Lung (tissue), 12 donors: Measurements from ENCODE around the gene NT5C2. TPM values are rescaled to one million over a fixed set of nuclear protein-coding genes. Genes with fewer than 3 reads are reported as not detected.

Experiments
- ATAC-seq: fragments of 200-7000 bp; cut with Tn5 transposase; one replicate; pipeline ENCODE4 v1.9.1; 2020; ENCODE audit warnings: moderate number of reproducible peaks; ENCODE audit not compliant: insufficient read depth, low FRiP score
- DNase-seq, 3 donors: peaks; one replicate each; pipeline ENCODE4 v3.0.0-alpha.2; 2013 to 2017
- H3K27ac ChIP-seq, 2 donors: one replicate each; pipeline ENCODE4 v1.5.1; 2013; ENCODE audit warnings: mild to moderate bottlenecking in 2 of 2, moderate library complexity in 2 of 2, control low read depth in 1 of 2, inconsistent platforms in 1 of 2, low read depth in 1 of 2, low read length in 1 of 2
- H3K27me3 ChIP-seq, 3 donors: one replicate each; pipeline ENCODE4 v1.5.1; 2013; ENCODE audit warnings: low read length in 2 of 3; ENCODE audit not compliant: control insufficient read depth in 3 of 3, insufficient read depth in 3 of 3
- H3K36me3 ChIP-seq, 4 donors: one replicate each; pipeline ENCODE4 v1.5.1; 2013; ENCODE audit warnings: low read length in 4 of 4, mild to moderate bottlenecking in 1 of 4, moderate library complexity in 1 of 4; ENCODE audit not compliant: control insufficient read depth in 4 of 4, insufficient read depth in 4 of 4
- H3K4me1 ChIP-seq, 5 donors: one replicate each; pipeline ENCODE4 v1.5.1; 2013; ENCODE audit warnings: low read length in 5 of 5, mild to moderate bottlenecking in 2 of 5, moderate library complexity in 1 of 5; ENCODE audit not compliant: control insufficient read depth in 5 of 5, insufficient read depth in 5 of 5
- H3K4me3 ChIP-seq: one replicate; pipeline ENCODE4 v1.5.1; 2013; ENCODE audit warnings: mild to moderate bottlenecking, control low read depth, moderate library complexity
- H3K9ac ChIP-seq, 2 donors: one replicate each; pipeline ENCODE4 v1.5.1; 2013; ENCODE audit warnings: low read length in 2 of 2, control low read depth in 1 of 2; ENCODE audit not compliant: insufficient read depth in 1 of 2
- H3K9me3 ChIP-seq, 4 donors: one replicate each; pipeline ENCODE4 v1.5.1; 2013; ENCODE audit warnings: low read length in 3 of 4, mild to moderate bottlenecking in 1 of 4, moderate library complexity in 1 of 4; ENCODE audit not compliant: control insufficient read depth in 4 of 4, insufficient read depth in 3 of 4
- WGBS, 2 donors: extraction: QIAGEN DNeasy Blood & Tissue Kit; methylation state at CpG; one replicate each; pipeline ENCODE4 v1.1.7; 2013; 5-methylcytosine and 5-hydroxymethylcytosine counted together
- polyA plus RNA-seq, 2 donors: library from polyadenylated mRNA; stranded (reverse); fragments of 200-250 nt; gene quantifications; one replicate each; pipeline ENCODE4 v1.2.1, GENCODE V29; 2013
- total RNA-seq, 2 donors: library from RNA; depleted of rRNA in 1 of 2; stranded (reverse); fragments of >200 nt in 1 of 2; gene quantifications; one replicate each; pipeline ENCODE4 v1.2.1, GENCODE V29; 2014 to 2021
- TF ChIP-seq, protein P1 (sequence below): IDR thresholded peaks from 2 replicates; pipeline ENCODE4 v1.5.1; 2012; ENCODE audit warnings: mild to moderate bottlenecking; ENCODE audit errors: control extremely low read depth, extremely low read depth
- donor health status: control.
- donor health status: control.
- donor health status: Bipolar disorder and iron deficiency.
- donor health status: healthy.
- donor health status: DM: yes; HTN: yes; CAD: no.

NT5C2 gene
- total and polyA plus RNA-seq, 4 donors, result 32.1 to 178 (median 64.5) TPM

DNA sequence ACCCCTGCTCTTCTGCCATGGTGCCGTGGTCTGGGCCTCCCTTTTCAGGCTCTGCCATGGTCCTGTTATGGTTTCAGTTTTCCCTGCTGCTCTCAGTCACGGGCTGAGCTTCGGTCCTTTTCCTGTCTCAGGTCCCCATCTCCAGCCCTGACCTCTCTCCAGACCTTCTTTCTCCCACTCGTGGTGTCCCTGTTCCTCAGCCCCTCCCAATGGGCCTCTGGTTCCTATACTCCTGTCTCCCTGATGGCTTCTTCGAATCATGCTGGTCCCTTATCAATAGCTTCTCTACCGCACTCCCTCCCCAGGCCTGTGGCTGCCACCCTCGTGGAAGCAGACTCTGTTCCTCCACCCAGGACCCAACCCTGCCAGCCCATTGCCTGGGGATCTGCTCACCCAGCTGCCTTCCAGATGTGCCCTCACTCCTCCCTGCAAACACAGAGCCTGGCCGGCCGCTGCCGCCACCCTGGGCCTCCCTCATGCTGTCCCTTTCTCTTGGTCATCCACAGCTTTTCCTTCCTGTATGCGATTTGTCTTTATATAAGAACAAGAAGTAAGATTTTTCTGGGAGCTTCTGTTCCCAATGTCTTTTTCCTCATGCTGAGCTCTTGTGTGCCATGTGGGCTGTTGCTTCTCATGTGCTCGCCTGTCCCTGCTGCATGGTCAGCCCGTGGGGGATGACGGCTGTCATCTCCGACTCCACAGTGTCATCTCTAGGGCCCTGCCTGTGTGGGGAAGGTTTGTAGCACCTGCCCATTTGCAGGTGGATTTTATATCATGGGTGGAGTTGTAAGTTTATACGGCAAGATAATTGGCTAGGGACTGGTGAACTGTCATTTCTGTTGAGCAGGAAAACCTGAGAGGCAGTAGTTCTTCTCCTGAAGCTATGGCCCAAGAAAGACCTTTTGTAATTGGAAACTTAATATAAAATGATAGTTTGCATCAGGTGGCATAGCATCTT, 126.7 kb downstream of the NT5C2 start:
- no peak overlapping the region for H3K4me3 ChIP-seq
- ATAC-seq, result no peak
- WGBS, 2 donors, result 93 to 96% methylated on average over 16 of the region's 16 CpGs

DNA sequence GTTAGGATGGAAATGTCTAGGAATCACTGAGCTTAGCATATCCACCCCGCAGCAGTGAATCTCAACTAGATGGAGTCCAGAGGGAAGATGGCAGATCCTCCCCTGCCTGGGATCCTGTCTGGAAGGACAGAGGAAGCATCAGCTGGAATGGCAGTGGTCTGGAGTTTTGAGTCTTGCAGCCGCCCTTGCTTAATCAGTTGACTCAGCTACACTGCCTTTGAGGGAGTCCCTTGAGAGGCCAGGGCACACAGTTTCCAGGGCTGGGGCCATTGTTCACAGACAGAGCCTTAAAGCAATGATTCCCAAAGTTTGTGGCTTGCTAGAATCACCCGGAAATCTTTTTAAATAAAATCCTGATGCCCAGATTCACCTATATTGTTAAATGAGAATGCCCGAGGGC, 128.1 kb downstream of the NT5C2 start:
- WGBS, 2 donors, result 96 to 99% methylated on average over 4 of the region's 4 CpGs
- Histone ChIP-seq H3K4me3 (no peak overlapping the region), H3K9me3 (no peaks in the 10 kb centered on the region), H3K4me1 (no peaks in the 10 kb centered on the region), H3K27me3 (no peaks in the 10 kb centered on the region), H3K36me3 (peaks cover 2 to 10% (median 6%) of the 10 kb centered on the region in 4 donors), H3K27ac (no peak overlapping the region), H3K9ac (no peak overlapping the region)
- TF ChIP-seq, protein P1, sequence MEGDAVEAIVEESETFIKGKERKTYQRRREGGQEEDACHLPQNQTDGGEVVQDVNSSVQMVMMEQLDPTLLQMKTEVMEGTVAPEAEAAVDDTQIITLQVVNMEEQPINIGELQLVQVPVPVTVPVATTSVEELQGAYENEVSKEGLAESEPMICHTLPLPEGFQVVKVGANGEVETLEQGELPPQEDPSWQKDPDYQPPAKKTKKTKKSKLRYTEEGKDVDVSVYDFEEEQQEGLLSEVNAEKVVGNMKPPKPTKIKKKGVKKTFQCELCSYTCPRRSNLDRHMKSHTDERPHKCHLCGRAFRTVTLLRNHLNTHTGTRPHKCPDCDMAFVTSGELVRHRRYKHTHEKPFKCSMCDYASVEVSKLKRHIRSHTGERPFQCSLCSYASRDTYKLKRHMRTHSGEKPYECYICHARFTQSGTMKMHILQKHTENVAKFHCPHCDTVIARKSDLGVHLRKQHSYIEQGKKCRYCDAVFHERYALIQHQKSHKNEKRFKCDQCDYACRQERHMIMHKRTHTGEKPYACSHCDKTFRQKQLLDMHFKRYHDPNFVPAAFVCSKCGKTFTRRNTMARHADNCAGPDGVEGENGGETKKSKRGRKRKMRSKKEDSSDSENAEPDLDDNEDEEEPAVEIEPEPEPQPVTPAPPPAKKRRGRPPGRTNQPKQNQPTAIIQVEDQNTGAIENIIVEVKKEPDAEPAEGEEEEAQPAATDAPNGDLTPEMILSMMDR, result no peak
- ATAC-seq (no peak), DNase-seq (no peak)

More for the DNA sequence above, 126.7 kb downstream of the NT5C2 start:
- H3K27ac ChIP-seq, result no peak overlapping the region
- no peaks in the 10 kb centered on the region for H3K27me3 ChIP-seq
- H3K4me1 ChIP-seq, result no peaks in the 10 kb centered on the region
- no peak overlapping the region for H3K9ac ChIP-seq
- H3K36me3 ChIP-seq, result peaks cover 2 to 10% (median 6%) of the 10 kb centered on the region in 4 donors
- no peaks in the 10 kb centered on the region for H3K9me3 ChIP-seq
- no peak for DNase-seq
- TF ChIP-seq, protein P1, result no peak

DNA sequence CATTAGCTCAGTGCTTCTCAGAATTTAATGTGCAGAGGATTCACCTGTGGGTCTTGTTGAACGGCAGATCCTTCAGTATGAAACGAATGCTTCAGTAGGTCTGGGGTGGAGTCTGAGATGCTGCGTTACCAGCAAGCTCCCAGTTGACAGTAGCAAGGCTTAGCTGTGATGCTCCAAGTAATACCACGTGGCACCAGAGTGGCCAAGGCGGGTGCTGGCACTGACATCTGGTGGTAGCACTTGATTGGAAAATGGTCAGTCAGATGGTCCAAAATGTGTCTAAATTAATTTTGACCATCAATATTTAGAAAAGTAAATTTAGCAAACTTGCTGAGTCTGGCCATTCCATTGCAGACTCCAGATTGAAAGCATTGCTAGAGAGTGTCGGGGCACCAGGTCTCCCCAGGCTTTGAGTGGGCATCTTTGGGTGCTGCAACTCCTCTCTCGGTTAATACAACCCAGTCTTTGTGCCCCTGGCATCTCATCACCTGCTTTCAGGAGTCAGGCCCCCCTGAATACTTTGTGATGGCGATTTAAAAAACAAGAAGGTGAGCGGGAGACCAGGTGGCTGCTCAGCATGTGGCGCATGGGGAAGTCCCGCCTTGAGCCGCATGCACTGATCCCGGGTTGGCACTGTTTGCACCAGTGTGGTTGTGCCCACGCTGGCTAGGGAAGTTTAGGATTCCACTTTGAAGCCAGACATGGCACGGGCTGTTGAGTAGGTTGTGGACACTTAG, 130.1 kb downstream of the NT5C2 start:
- DNase-seq, result no peak
- 86 to 88% methylated on average over 15 of the region's 15 CpGs for WGBS, 2 donors

More for the DNA sequence above, 130.1 kb downstream of the NT5C2 start:
- Histone ChIP-seq H3K36me3 (peaks cover 0 to 9% (median 0%) of the 10 kb centered on the region in 4 donors), H3K9ac (no peak overlapping the region), H3K27ac (no peak overlapping the region), H3K4me1 (no peaks in the 10 kb centered on the region), H3K4me3 (no peak overlapping the region), H3K9me3 (no peaks in the 10 kb centered on the region), H3K27me3 (no peaks in the 10 kb centered on the region)
- no peak for ATAC-seq
- TF ChIP-seq, protein P1, result no peak
